ENCODE data around the gene MYO18A.

The MYO18A gene

DNA sequence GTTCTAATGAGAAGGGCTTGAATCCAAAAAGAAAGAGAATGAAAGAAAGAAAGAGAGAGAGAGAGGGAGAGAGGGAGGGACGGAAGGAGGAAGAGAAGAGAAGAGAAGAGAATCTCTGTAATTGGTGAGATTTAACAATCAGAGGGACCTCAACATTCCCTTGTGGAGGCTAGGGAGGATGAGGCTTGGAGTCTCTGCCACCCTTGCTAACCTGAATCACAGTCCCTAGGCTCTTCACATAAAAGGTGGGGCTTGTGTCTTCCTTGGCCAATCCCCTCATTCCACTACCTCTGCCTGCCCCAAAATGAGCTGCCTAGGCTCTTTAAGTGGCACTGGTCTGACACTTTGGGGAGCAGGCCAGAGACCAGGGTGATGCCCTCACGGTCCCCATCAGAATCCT is 107.2 kb downstream of the MYO18A start:
- DNase-seq: no peak

DNA sequence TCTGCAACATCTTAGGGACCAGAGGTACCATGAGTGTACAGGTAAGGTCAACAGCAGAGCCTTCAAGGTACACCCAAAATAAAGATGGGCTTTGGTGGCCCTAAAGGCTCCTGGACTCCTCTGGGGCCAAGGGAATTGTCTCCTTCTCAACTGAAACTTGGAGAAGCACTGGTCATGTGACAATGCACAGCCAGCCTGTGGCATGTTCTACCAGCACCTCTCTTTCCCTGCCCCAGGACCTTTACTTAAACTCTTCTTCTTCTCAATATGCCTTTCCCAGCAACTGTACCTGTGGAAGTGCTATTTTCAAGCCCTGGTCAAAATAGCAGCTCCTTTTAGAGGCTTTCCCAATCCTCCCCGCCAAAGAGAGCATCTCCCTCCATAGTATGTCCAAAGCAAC is 108.9 kb downstream of the MYO18A start:
- no peak for DNase-seq

DNA sequence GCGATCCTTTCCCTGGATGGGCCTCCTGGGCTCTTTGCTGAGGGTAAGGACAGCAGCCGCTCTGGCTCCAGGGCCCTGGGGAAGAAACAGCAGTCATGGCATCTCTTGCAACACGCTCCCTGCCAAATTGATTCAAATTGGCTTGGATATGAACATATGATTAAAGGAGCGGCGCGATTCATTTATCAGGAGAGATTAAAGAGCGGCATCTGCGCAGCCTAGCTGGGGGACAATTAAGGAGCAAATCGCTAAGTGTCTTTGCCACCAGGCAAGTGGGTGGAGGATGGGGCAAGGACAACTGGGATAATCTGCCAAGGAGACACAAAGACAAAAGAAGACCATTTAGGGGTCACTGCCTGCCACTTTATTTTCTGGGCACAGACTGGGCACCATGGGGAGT is 109.4 kb downstream of the MYO18A start:
- DNase-seq: no peak

DNA sequence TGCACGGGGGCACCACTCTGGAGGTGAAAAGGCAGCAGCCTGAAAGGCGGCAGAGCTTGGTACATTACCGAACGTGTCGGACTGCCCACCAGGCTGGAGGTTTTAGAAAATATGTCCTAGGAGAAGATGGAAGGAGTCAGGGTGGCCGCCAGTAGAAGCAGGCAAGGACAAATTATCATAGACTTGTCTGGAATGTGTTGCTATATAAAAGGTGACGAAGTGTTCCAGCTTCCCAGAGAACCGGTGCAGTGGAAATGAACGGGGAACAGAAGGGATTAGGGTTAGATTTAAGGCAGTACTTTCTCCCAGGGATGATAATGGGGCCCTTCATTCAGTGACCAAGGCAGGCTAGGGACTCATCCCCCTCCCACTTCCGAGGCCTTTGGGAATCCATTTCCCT is 109.9 kb downstream of the MYO18A start:
- DNase-seq: no peak

DNA sequence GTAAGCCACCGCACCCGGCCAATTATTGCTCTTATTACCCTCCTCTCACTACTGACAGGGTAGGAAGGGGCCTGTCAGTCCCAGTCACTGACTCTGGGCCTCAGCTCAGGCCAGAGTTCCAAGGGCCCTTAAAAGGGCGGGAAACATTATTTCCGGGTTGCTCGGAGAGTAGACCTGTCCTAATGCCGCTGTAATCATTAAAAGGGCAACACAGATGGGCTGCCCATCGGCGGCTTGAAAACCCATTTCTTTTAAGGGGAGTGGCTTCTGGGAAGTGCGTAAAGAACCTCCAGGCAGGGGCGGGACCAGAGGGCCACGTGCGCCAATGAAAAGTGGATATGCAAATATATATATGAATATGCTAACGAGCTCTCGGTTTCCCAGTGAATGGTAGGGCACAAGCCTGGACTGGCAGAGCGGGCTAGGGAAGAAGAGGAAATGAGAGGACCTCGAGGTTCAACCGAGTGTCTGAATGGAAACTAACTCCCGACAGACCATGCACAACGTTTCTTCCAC is 110.6 kb downstream of the MYO18A start:
- DNase-seq: no peak

DNA sequence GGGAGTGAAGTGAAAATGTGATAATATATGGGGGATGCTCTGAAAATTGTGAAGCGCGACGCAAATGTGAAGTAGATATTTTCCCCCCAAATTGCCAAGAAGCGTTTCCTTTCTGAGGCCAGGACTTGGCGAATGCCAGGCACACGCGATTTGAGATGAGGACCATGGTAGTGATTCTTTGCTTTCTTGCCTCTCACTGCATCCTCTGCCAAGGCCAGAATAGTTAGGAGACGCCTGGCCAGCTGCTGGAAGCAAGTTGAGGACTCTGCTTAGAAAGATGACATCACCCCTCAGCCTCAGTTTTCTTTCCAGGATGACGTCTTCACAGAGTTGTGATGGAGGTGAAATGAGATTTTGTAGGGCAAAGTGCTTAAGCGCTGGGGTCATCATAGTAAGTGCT is 111.4 kb downstream of the MYO18A start:
- DNase-seq: no peak

DNA sequence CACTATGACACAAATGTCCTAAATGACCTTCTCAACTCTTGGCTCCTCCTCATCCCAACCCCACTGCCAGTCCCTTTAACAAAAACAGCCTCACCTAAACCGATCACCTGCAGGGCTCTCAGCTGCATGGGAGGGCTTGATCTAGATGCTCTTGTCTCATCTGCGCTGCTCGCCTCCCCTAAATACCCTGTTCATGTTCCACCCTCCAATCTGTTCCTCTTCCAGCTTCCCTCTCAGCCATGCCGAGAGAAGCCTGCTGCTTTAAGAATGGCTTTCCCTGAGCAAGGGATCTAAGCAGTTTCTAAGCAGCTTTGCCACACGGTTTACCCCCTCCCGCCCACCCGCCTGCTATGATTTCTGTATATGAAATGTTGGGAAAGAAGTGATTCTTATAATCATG is 113.6 kb downstream of the MYO18A start:
- DNase-seq: no peak

DNA sequence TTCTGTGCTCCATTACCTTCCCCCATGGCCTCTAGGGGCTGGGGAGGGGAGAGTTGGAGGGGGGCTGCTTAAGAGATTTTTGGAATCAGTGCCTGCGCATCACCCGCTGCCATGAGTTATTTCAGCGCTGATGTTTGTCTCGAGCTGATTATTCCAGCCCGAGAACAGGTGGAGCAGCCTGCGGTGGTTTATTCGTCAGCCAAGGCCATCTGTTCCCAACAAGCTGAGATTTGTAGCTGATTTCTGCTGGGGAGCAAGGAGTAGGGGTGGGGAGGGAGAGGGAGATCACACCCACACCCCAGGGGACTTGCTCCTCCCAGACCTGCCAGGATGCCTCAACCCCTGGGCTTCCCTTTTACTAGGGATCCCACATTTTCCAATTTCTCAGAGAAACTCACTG is 114.2 kb downstream of the MYO18A start:
- no peak for DNase-seq

DNA sequence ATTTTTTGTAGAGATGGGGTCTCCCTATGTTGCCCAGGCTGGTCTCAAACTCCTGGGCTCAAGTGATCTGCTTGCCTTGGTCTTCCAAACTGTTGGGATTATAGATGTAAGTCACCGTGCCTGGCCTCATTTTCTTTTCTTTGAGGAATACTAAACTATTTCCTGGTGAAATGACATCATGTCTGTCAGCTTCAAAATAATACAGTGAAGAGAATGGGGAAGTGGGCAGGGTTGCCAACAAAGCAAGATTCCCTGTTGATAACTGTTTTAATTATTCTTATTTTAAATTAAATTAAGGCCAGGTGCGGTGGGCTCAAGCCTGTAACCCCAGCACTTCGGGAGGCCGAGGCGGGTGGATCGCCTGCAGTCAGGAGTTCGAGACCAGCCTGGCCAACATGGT is 116.2 kb downstream of the MYO18A start:
- no peak for DNase-seq

DNA sequence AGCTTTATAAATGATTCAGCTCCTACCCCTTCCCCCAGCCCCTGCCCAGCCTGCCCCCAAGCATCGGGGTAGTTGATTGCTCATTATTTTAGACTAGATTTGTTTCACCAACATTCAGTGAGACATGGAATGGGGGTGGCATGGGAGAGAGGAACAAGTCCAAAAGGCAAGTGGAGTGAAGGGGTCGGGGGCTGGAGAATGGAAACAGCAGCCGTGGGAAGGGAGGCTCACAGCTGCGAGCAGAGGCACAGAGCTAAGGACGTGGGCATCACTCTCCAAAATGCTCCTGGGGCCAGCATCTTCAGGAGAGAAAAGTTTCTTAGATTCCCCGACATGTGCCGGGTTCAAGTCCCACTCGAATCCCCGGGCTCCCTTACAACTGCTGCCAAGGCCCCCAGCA is 118.0 kb downstream of the MYO18A start:
- DNase-seq: no peak

DNA sequence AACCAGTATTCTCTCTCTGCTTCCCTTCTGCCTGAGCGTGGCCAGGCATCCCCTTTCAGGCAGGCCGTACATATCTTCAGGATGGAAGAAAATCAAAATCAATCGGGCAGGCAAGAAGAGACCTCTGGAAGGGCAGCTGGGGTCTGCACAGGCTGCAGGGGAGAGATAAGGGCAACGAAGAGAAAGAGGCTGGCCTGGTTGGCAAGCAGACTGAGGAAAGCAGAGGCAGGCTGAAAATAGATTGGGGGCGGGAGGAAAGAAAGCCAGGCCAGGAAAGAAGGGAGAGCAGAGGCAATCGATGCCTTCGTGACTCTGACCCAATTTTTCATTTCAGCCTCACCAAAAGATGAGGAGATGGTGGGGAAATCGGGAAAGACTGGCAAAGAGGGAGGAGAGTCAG is 119.2 kb downstream of the MYO18A start:
- no peak for DNase-seq

DNA sequence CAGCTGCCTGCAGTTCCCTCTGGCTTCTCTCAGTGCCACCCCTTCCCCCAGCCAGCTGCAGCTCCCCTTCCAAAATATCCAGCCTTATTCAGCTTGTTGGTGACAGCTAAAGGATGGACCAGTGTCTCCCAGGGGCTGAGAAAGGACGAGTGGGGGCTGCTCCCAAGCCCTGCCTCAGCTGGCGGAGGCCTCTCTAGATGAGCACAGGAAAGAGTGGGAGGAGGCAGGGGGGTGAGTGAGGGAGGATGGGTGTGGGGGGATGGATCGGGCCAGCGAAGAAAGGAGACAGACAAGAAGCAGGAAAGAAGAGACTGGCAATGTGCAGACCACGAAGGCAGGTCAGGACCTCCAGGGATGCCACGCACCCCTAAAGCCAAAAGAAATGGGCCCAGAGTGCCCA is 119.7 kb downstream of the MYO18A start:
- DNase-seq: no peak

DNA sequence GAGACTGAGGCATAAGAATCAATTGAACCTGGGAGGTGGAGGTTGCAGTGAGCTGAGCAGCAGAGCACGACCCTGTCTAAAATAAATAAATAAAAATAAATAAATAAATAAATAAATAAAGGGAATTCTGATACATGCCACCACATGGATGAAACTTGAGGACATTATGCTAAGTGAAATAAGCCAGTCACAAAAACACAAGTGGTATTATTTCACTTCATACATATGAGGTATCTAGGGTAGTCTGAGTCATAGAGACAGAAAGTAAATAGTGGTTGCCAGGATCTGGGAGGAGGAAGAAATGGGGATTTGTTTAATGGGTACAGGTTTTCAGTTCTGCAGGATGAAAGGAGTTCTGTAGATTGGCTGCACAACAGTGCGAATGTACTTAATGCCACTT is 120.9 kb downstream of the MYO18A start:
- DNase-seq: no peak

DNA sequence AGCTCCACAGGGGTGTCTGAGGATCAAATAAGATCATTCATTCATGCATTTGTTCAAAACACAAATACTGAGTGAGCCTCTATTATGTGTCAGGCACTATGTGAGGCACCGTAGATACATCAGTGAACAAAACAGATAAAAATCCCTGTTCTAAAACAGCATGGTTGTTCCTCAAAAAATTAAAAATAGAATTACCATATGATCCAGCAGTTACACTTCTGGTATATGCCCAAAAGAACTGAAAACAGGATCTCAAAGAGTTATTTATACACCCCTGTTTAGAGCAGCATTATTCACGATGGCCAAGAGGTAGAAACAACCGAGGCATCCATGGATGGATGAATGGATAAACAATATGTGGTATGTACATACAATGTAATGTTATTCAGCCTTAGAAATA is 121.8 kb downstream of the MYO18A start:
- DNase-seq: no peak

DNA sequence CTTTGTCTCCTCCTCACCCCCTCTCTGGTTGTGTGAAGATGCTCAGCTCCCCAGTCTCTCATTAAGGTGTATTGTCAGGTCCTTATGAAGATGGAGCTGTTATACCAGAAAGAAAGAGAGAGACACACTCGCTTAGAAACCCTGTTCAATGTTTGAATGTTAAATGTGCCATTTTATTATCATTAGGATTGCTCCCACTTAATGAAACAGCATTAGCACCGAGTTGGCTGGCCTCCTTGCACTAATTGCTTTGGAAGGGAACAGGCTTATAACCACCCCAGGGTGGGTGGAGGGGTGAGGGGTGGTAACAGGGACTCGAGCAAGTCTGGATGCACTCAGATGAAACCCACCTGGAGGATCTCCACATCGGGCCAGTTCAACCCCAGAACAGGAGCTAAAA is 122.8 kb downstream of the MYO18A start:
- no peak for DNase-seq

DNA sequence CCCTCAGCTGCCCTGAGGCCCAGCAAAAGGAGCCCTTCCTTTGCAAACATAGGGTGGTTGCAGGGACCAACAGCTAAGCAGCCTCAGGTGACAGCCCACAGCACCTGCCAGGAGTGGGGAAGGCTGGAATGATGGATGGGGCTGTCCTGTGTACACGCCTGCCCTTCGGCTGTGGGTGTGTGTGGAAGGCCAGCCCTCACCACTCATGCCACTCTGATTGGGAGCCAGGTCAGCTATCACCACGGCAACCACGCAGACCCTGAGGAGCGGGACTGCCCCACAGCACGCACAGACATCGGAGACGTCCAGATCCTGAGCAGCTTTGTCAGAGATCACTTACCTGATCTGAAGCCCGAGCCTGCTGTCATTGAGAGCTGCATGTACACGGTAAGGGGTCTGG is 125.4 kb downstream of the MYO18A start:
- DNase-seq: no peak

DNA sequence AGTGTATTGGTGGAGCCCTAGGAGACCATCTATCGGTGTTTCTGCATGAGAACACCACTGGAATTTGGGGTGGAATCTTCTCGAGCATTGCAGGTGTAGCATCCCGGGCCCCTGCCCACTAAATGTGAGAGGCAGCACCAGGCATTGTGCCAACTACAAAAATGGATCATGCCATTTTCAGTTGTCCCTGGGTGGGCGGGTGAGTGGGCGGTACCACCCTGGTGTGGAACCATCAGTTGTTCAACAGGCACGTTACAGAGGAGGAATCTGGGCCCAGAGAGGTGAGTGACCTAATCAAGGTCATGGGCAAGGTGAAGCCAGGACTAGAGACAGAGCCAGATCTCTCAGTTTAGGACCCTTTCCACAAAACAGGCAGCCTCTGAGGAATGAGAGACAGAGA is 128.5 kb downstream of the MYO18A start:
- DNase-seq: no peak

DNA sequence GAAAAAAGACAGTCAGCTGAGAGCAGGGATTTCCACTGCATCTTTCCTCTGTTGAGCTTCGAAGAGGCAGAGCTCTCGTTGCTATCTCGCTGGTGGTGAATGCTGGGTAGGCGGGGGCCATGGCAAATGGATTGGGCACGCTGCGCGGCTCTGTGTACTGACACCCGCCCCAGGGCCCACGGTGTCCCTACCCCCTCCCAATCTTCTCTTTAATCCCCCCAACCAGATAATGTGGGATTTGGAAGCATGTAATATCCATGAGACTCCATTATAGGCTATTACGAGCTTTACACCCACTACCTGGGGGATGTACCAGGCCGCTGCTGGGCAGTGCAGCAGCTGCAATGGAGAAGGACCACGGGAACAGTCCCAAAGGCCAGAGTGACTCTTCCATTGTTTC is 129.0 kb downstream of the MYO18A start:
- DNase-seq: no peak

DNA sequence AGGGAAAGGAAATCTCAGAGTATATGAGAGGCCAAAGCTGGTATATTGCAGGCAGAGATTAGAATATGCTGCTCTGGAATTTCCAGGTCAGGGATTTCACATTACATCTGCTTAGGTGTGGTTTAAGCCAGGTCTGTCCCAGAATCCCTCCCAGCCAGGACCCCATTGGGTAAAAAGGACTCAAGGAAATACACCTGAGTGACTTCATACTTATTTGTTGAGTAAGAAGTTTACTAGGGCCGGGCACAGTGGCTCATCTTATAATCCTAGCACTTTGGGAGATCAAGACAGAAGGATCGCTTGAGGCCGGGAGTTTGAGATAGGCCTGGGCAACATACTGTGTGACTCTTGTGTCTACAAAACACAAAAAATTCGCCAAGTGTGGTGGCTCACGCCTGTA is 130.0 kb downstream of the MYO18A start:
- no peak for DNase-seq

DNA sequence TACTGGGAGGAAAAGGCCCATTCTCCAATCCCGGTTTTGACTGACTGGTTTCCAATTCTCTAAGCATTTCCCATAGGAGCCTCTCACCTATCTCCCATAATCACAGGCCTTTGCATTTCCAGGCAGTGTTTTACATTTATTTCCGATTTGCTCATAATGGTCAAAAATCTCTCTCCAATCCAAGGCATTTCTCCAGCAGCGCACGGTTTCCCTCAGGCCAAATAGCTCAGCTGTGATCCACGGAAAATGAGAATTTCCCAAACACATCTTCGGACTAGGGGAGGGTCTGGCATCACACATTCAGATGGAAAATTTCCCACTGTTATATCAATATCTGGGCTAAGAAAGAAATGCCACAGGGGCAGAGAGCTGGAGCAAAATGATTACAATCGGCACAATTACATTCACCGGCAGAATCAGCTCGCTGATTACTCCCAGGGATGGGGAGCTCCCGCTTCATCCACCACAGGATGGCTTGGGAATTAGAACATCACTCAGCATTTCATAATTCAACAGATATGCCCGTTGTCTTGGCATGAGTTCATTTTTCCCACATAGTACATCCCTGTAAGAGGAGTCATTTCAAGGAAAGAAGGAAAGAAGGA is 130.6 kb downstream of the MYO18A start:
- no peak for DNase-seq

DNA sequence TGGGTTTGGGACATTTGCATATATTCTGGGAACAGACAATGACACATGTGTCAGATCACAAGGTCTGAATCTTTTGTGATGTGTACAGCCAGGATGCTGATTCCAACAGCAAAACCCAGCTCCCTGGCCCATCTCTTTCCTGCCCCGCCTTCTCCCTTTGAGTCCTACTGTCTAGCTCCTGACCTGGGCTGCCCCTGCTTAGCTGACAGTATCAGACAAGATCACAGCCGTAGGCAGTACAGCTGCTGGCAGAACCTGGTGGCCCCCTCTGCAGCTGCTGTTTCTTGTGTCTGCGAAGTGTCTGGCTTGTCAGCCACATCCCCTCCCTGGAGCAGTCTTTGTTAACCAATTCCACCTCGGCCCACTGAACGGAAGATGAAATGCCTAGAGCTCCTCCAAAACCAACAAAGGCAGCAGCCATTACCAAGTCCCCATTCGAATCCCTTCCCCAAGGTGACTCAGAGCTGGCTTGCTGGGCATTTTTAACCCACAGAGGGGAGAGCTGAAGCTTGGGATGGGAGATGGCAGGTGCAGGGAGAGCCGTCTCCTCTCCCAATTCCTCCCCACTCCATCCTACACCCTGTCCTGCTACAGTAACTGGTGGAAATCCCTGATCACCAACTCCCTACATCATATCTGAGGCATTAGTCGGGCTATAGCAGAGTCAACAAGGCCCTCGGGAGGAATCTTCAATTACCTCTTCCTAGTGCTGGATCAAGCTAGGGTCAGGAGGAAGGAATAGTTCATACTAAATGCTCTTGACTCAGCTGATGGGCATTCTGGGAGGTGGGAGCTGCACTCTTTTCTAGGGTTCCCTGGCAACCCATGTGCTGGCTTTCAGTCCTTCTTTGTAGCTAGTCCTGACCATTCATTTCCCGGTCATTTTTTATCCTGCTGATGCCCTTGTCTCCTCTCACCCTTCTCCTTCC is 131.5 kb downstream of the MYO18A start:
- DNase-seq: no peak

DNA sequence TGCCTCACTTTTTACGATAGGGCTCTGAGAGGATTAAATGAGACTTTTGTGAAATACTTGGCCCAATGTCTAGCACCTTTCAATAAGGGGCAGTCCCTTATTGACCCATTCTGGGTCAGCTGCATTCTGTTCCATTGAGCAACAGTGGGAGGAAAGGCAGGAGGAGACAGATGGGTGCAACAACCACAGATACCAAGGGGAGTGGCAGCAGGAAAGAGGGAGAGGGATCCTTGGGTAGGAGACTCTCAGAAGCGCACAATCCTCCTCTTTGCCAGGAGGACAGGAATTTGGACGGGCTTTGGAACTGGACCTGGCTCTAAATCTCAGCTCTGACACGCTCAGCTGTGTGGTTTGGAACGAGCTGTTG is 133.7 kb downstream of the MYO18A start:
- DNase-seq: no peak

DNA sequence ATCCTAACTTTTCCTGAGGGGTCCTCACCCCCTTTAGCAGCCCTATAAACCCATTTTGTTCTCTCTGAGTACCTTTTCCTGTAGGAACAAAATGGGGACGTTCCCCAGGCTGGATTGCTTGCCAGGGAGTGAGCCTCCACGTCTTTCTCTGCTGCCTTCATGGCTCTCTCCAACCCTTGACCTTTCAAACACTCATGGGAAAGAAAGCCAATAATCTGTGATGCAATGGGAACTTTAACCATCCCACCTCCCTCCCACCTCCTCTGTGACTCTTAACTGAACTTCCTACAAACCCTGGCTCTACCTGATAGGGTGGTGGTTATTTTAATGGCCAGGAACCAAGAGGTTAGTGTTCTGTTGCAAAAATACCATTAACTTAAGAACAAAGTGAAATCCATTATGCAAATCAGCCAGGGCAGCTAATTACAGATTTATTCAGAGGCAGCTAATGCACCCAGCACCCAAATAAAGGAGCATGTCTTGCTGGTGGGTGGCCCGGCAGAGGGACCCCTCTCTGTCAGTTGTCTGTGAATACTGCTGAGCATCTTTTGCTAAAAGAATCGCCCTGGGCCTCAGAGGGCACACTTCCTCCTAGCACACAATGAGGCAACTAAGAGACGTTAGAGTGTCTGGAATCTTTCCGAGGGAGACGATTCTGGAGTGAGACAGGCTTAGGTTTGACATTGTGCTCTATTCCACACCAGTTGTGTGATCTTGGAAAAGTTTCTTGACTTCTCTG is 134.3 kb downstream of the MYO18A start:
- DNase-seq: no peak

DNA sequence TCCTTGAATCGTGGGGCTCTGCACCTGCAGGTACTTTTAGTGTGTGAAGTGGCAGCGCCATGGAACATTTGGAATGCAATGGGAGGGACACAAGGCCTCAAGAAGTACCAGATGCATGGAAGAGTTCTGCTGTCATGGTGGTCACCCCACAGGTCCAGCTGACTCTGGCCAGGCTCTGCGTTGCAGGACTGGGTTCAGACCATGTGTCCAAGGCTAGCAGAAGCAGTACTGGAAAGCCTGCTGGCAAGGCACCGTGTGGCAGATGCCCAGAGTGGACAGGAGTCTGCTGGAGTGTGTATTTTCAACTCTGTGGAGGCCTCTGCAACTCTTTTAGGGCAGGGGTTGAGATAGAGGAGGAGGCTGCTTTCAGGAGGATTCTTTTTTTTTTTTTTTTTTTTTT is 135.2 kb downstream of the MYO18A start:
- no peak for DNase-seq
